Spinal cord (tissue), 10 donors: ENCODE data around the gene FAM117B. TPM values are rescaled to one million over a fixed set of nuclear protein-coding genes. Genes with fewer than 3 reads are reported as not detected.

ENCODE experiments used
- DNase-seq, 6 donors: peaks; one replicate each; pipeline versions ENCODE4 v3.0.0 to v3.0.0-alpha.2; 2013 to 2015; ENCODE audit warnings: low spot score in 6 of 6, low read depth in 4 of 6
- H3K27ac ChIP-seq: one replicate; pipeline ENCODE4 v1.5.1; 2013; ENCODE audit warnings: low read depth, low read length, control low read depth
- H3K27me3 ChIP-seq: one replicate; pipeline ENCODE4 v1.6.1; 2013; ENCODE audit warnings: low read length; ENCODE audit not compliant: control insufficient read depth, insufficient read depth
- H3K36me3 ChIP-seq: one replicate; pipeline ENCODE4 v1.6.1; 2013; ENCODE audit warnings: low read length; ENCODE audit not compliant: control insufficient read depth, insufficient read depth
- H3K4me1 ChIP-seq: one replicate; pipeline ENCODE4 v1.6.1; 2013; ENCODE audit warnings: low read length; ENCODE audit not compliant: control insufficient read depth, insufficient read depth
- H3K4me3 ChIP-seq: one replicate; pipeline ENCODE4 v1.5.1; 2013; ENCODE audit warnings: low read depth, low read length, control low read depth
- H3K9me3 ChIP-seq: one replicate; pipeline ENCODE4 v1.6.1; 2013; ENCODE audit warnings: low read length; ENCODE audit not compliant: control insufficient read depth, insufficient read depth
- WGBS: methylation state at CpG from one replicate; pipeline ENCODE4 v1.1.5; 2013; ENCODE audit warnings: missing lambda C conversion rate; ENCODE audit not compliant: insufficient coverage; 5-methylcytosine and 5-hydroxymethylcytosine counted together
- long read RNA-seq, 4 donors: transcript quantifications; one replicate each; lab custom pipeline, GENCODE V29; 2026
- polyA plus RNA-seq, 2 donors: library from polyadenylated mRNA; unstranded; fragments of 120-200 nt; gene quantifications; one replicate each; pipeline ENCODE4 v1.2.1, GENCODE V29; 2013; ENCODE audit not compliant: insufficient read length in 2 of 2
- total RNA-seq, 2 donors: library from RNA; depleted of rRNA in 1 of 2; stranded (reverse); fragments of 120-200 nt in 1 of 2; fragments of >200 nt in 1 of 2; gene quantifications; one replicate each; pipeline versions ENCODE4 v1.2.3 to v1.2.4, GENCODE V29; 2013 to 2014
- donor health status: healthy.

The FAM117B gene
- total RNA-seq: 10 to 100 TPM; 11.3 to 21.6 TPM
- 10 to 100 TPM; 25.1 to 28.4 TPM for polyA plus RNA-seq
- long read RNA-seq, donor 1, full-length matches to known transcripts: 1 of 1 reads
- long read RNA-seq, donor 1, partial matches to known transcripts: 0 of 1 reads
- long read RNA-seq, donor 1, other reads (novel, unspliced or antisense): 0 of 1 reads
- long read RNA-seq, donor 2, full-length matches to known transcripts: 1 of 8 reads
- long read RNA-seq, donor 2, partial matches to known transcripts: 7 of 8 reads
- long read RNA-seq, donor 2, other reads (novel, unspliced or antisense): 0 of 8 reads
- long read RNA-seq, donor 3, full-length matches to known transcripts: 5 of 5 reads
- long read RNA-seq, donor 3, partial matches to known transcripts: 0 of 5 reads
- long read RNA-seq, donor 3, other reads (novel, unspliced or antisense): 0 of 5 reads
- long read RNA-seq, donor 4, partial matches to known transcripts: 0 of 1 reads
- long read RNA-seq, donor 4, other reads (novel, unspliced or antisense): 0 of 1 reads

DNA sequence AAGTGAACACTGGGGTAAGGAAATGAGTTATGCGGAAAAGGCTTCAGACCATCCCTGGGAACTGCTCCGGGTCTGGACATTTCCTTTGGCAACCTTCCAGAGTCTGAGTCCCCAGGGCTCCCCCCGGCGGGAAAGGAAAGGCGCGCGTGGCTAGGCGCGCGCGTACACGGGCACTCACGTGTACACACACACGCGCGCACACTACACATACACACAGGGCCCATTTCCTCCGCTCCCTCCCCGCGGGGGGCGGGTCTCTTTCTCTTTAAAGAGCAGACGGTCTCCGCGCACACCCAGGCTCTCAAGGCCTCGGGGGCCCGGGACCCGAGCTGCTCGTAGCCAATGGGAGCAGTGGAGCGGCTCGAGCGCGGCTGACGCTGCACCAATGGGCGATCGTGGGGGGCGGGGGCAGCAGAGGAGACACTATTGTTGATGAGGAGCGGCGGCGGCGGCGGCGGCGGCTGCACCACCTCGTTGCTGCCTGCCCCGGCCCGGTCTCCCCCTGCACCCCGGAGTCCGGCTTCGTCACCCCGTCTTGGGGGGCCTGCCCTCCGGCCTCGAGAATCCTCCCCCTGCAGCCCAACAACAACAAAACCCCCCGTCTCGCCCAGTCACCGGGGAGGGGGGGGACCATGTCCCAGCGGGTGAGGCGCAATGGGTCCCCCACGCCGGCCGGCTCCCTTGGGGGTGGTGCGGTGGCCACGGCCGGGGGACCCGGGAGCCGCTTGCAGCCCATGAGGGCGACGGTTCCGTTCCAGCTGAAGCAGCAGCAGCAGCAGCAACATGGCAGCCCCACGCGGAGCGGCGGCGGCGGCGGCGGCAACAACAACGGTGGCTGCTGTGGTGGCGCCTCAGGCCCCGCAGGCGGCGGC, at the start of gene FAM117B:
Gene FAM117B (plus strand): TSS at position 414 of the 872 bp plus-strand sequence. CDS start 219 bp downstream, at position 633.
- under 1% methylated on average over 75 of the region's 80 CpGs for WGBS

DNA sequence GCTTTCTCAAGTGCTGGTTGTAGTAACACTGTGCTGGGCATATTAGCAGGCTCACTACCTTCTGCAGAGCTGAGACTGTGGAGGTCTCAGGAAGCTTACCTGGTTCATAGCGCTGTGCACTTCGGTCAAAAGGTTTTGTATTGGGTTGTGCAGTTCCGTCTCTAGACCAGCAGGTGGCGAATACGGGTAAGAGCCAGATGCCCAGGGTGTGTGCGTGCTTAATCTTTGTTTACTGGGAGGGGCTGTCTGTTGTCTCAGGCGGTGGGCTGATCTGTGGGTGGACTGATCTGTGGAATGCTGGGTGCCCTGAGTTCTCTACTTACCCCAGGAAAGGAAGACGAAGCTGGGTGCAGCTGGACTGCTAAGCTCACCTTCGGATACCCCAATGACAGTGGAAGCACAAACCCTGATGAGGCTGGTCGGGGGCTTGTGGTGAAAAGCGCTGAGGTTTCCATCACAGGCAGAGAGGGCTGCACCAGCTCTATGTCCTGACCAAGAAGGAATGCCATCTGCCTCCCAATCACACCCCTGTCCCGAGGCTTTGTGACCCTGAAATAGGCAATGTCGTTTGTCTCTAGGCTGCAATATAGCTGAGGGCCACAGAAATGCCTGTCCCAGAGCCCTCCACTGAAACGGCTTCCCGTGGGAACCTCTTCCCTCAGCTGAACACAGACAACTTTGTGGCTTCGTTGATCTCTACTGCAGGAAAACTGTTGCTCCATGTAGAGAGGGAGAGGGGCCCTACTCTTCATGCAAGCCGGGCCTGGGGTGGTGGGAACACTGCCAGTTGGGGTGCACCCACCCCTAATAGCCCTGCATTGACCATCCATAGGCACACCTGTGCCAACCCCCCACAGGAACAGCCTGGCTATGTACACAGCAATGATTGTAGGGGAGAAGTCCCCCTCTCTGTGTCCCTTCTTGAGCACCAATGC, 45.9 kb upstream of the FAM117B start:
- H3K36me3 ChIP-seq: no peaks in the 10 kb centered on the region
- WGBS: 32% methylated on average over 14 of the region's 17 CpGs
- H3K4me3 ChIP-seq: peak overlapping the region; percentile 35
- peaks cover 9% of the 10 kb centered on the region for H3K4me1 ChIP-seq
- DNase-seq: peak in 5 of 6 donors; percentile 43 to 95 (median 60)
- no peaks in the 10 kb centered on the region for H3K9me3 ChIP-seq
- H3K27me3 ChIP-seq: no peaks in the 10 kb centered on the region
- H3K27ac ChIP-seq: no peak overlapping the region

More for the DNA sequence above, at the start of gene FAM117B:
- peak; percentile 84 to 99 (median 98) for DNase-seq
- Histone ChIP-seq H3K36me3 (no peaks in the 10 kb centered on the region), H3K27ac (peak within 1 kb of the TSS; percentile 98), H3K4me3 (peak within 1 kb of the TSS; percentile 90), H3K4me1 (peaks cover 4% of the 10 kb centered on the region), H3K9me3 (no peaks in the 10 kb centered on the region), H3K27me3 (no peaks in the 10 kb centered on the region)

DNA sequence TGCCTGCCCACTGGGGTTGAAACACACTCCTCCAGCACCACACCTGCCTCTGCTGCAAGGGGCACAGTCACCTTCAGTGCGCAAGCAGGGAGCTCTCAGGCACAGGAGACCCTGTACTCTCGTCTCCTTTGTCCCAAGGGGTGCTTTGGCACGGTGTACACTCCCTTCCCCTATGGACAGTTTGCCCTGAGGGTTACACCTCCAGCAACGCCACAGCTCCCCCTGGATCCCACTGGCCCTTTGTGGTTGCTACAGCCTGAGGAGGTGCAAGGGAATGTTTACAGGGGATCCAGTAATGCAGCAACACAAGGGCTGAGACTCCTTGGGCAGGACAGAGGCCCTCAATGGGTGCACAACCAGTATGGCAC, 45.2 kb upstream of the FAM117B start:
- no peak overlapping the region for H3K4me3 ChIP-seq
- H3K27ac ChIP-seq: no peak overlapping the region
- no peaks in the 10 kb centered on the region for H3K36me3 ChIP-seq
- no peak for DNase-seq
- WGBS: 84% methylated on average over 4 of the region's 4 CpGs
- H3K4me1 ChIP-seq: peaks cover 9% of the 10 kb centered on the region
- no peaks in the 10 kb centered on the region for H3K27me3 ChIP-seq
- no peaks in the 10 kb centered on the region for H3K9me3 ChIP-seq

DNA sequence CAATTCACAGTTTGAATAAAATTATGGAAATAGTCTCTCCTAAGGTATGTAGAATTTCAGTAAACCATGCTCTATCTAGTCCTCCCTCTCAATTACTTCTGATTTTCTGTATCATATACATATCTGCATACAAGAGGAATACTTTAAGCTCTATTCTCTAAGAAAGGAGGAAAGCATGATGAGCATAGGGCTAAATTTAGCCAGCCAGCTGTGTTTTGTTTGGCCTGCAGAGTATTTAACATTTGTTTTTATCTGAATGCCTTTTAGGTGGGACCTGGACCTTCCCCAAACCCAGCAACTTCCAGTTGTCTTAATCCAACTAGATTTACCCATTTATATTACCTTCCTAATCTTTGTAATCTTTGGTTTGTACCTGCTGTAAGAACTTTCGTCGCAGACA, 42.2 kb upstream of the FAM117B start:
- no CpG with 5 or more reads among the region's 2 CpGs for WGBS
- no peaks in the 10 kb centered on the region for H3K36me3 ChIP-seq
- no peaks in the 10 kb centered on the region for H3K9me3 ChIP-seq
- H3K4me1 ChIP-seq: peaks cover 9% of the 10 kb centered on the region
- no peak overlapping the region for H3K4me3 ChIP-seq
- DNase-seq: peak in 1 of 6 donors; percentile 31
- H3K27me3 ChIP-seq: no peaks in the 10 kb centered on the region
- no peak overlapping the region for H3K27ac ChIP-seq

DNA sequence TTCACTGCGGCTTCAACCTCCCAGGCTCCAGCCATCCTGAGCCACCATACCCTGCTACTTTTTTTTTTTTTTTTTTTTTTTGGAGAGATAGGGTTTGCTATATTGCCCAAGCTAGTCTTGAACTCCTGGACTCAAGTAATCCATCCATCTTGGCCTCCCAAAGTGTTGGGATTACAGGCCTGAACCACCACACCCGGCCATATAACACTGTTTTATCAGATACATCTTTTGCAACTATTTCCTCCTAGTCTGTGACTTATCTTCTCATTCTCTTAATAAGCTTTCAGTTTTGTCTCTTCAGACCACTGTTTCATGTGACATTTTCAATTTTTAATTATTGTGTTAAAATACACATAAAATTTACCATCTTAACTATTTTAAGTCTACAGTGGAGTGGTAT, 35.7 kb upstream of the FAM117B start:
- H3K36me3 ChIP-seq: no peaks in the 10 kb centered on the region
- no peak for DNase-seq
- no peak overlapping the region for H3K27ac ChIP-seq
- WGBS: 88% methylated on average over 1 of the region's 2 CpGs
- H3K4me3 ChIP-seq: no peak overlapping the region
- H3K4me1 ChIP-seq: no peaks in the 10 kb centered on the region
- no peaks in the 10 kb centered on the region for H3K27me3 ChIP-seq
- H3K9me3 ChIP-seq: no peaks in the 10 kb centered on the region

DNA sequence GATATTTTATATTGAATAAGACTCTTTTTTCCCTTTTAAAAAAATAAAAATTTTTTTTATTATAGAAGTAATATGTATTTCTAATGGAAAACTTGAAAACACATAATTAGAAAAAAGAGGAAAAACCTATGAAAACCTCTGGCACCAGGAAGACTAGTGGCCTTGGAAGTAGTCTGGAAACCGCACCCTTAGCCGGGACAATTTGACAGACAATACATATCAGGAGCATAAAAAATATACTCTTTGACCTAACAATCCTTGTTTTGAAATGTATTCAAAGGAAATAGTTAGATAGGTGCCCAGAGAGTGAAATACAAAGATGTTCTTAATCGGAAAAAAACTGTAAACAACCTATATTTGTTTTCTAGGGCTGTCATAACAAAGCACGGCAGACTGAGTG, 34.9 kb upstream of the FAM117B start:
- no peak for DNase-seq
- no peaks in the 10 kb centered on the region for H3K4me1 ChIP-seq
- no peaks in the 10 kb centered on the region for H3K27me3 ChIP-seq
- no peaks in the 10 kb centered on the region for H3K9me3 ChIP-seq
- H3K4me3 ChIP-seq: no peak overlapping the region
- H3K27ac ChIP-seq: no peak overlapping the region
- no peaks in the 10 kb centered on the region for H3K36me3 ChIP-seq
- WGBS: no CpG with 5 or more reads among the region's 4 CpGs

DNA sequence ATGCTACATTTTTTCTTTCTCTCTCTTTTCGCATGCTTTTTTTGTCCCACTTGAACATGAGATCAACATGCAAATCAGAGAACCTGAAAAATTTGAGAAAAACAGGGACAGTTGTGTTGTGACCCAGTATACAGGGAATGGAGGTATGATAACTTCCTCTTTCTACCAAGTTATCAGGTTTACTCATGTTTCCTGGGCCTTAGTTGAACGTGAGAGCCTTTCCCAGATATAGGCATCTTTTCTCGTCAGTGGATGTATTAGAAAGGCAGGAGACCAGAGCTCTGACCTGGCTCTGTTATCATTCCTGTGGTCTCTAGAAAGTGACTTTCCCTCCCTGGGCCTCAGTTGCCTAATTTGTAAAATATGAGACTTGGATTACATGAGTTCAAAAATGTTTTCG, 30.1 kb upstream of the FAM117B start:
- H3K36me3 ChIP-seq: no peaks in the 10 kb centered on the region
- no peak for DNase-seq
- no peak overlapping the region for H3K27ac ChIP-seq
- no peak overlapping the region for H3K4me3 ChIP-seq
- no CpG with 5 or more reads among the region's 4 CpGs for WGBS
- H3K4me1 ChIP-seq: no peaks in the 10 kb centered on the region
- H3K27me3 ChIP-seq: no peaks in the 10 kb centered on the region
- H3K9me3 ChIP-seq: no peaks in the 10 kb centered on the region

DNA sequence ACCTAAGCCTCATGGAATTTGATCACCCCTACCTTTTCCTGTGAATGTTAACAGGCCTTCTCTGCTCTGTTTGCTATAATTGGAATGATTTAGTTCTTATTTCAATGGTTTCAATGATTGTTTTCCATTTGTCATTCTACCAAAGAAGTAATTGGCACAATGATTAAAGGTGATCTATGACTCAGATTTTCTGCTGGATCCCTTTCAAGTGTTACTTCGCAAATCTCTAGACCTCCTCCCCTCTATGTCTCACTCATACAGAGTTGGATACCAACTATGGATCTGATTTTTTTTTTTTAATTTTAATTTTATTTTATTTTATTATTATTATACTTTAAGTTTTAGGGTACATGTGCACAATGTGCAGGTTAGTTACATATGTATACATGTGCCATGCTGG, 29.6 kb upstream of the FAM117B start:
- no CpG with 5 or more reads among the region's 1 CpG for WGBS
- no peak for DNase-seq
- Histone ChIP-seq H3K27me3 (no peaks in the 10 kb centered on the region), H3K4me3 (no peak overlapping the region), H3K27ac (no peak overlapping the region), H3K36me3 (no peaks in the 10 kb centered on the region), H3K4me1 (no peaks in the 10 kb centered on the region), H3K9me3 (no peaks in the 10 kb centered on the region)
